Metanephros (tissue), 2 donors: ENCODE measurements around the gene EEF1AKMT2. TPM values are rescaled to one million over a fixed set of nuclear protein-coding genes. Genes with fewer than 3 reads are reported as not detected.

Experiments used
- small RNA-seq: library from RNA; depleted of rRNA; stranded (forward); fragments of <200 nt; gene quantifications from one replicate; pipeline ENCODE3, GENCODE V24; 2014; ENCODE audit warnings: low replicate concordance
- total RNA-seq: library from RNA; depleted of rRNA; stranded (reverse); fragments of >200 nt; gene quantifications from one replicate; pipeline ENCODE4 v1.2.3, GENCODE V29; 2014

Gene EEF1AKMT2
- total RNA-seq, result 41.8 TPM

DNA sequence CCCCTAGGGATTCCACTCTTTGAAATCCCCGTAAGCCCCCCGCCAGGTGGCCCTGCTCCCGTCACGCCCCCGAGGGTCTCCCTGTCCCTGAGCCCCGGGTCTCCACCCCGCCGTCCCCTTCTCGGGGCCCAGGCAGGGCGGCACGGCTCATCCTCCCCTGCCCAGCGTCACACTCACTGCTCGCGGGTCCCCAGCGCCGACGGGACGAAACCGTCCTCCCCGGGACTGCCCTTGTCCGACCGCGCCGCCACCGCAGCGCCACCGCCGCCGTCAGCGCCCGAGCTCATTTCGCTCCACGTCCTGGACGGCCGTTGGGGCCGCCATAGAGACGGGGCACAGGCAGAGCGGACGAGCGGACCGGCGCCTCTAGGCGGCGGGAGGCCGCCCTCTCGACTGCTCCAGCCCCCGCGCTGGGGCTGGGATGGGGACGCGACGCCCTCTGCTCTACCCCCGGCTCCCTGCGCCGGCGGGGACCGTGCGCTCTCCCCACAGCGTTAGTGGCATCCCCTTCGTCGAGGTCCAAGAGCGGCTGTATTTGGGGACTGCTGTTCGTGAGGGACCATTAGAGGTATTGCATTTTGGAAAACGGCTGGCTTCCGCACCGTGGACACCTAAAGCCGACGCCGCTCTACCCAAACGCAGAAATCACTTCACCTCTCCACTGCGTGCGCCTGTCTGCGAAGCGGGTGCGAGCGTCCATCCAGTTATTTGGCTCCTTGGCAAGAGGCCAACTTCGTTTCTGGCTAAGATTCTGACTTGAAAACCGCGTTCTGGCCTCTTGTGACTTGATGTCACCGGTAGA, at the start of gene EEF1AKMT2:
EEF1AKMT2 (minus strand) TSS at position 341 of the 802 bp plus-strand sequence; CDS start at position 287, 54 bp downstream.

DNA sequence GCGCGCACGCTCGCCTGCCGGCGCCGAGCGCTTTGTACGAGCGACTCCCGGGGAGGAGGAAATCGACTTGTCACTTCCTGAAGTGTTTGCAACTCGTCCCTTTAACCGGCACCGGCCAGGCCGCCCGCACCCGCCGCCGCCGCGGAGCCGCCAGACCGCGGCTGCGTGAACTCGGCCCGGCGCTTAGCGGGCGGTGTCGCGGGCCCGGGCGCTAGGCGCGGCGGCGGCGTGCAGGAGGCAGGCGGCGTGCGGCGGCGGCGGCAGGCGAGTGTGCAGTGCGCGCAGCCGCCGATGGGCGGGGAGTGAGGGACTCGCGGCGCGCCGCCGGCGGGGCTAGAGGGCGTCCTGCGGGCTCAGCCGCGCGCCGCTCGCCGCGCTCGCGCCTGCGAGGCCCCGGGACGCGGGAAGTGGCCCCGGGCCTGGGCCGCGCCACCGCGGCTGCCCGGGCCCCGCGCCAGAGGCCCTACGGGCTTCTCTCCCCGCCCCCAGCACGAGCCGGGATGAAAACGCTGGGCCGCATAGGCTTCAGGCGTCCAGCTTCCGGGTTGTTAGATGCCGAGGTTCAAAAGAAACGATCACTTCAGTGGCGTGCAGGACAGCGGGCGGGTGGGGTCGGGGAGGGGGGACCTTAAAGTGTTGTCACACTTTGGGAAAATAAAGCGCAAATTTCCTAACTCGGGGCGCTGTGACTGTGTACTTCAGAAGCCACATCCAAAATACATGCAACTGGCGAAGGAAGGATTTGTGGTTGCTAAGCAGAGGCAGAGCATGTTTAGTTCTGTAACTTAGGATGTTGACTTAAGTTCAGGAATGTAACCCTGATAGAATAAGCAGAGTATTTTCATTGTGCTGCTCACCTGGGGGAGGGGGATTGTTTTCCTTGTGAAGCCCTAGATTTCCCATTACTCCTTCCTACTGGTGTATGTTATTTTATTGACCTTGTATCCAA, 47.3 kb downstream of the EEF1AKMT2 start, which contains the start of gene FAM53B:
FAM53B (minus strand) TSS at position 277 of the 949 bp plus-strand sequence. CDS start 37,665 bp downstream, outside the sequence.

Small RNA genes within 50 kb of the gene (small RNA-seq; reads per million reads assigned to genes)
- not detected for gene RF00019

Other genes starting within 250 kb of the EEF1AKMT2 start
- 55.1 TPM for gene FAM53B, start 47.5 kb downstream of the EEF1AKMT2 start, total RNA-seq
- gene ABRAXAS2, start 9.9 kb upstream of the EEF1AKMT2 start, total RNA-seq, result 15.5 TPM
- gene ZRANB1, start 150.2 kb upstream of the EEF1AKMT2 start, total RNA-seq, result 26.6 TPM